MM.1S (cell line): ENCODE results near the gene ARL5C.

Experiments
- DNase-seq: peaks from one replicate; pipeline ENCODE4 v3.0.0-alpha.2; 2015
- H2AFZ ChIP-seq: fragments of 300-600 bp; sonication (generic); 2 replicates; pipeline ENCODE4 v1.6.0; 2016; ENCODE audit warnings: antibody characterized with exemption, low read length
- H3F3A ChIP-seq: fragments of 300-600 bp; sonication (generic); 2 replicates; pipeline ENCODE4 v1.6.1; 2016; ENCODE audit warnings: mild to moderate bottlenecking, antibody characterized with exemption, low read length, moderate library complexity, mixed read lengths; ENCODE audit not compliant: insufficient read depth
- H3K27ac ChIP-seq: fragments of 300-600 bp; sonication (generic); 2 replicates; pipeline ENCODE4 v1.5.1; 2016; ENCODE audit warnings: mild to moderate bottlenecking, low read length
- H3K27me3 ChIP-seq: fragments of 300-600 bp; sonication (generic); replicated peaks from 2 replicates; pipeline ENCODE4 v1.6.0; 2016; ENCODE audit warnings: low read length; ENCODE audit not compliant: insufficient read depth
- H3K36me3 ChIP-seq: fragments of 300-600 bp; sonication (generic); replicated peaks from 2 replicates; pipeline ENCODE4 v1.6.1; 2016; ENCODE audit warnings: mild to moderate bottlenecking, low read length, mixed read lengths; ENCODE audit not compliant: insufficient read depth
- H3K4me1 ChIP-seq: fragments of 300-600 bp; sonication (generic); 2 replicates; pipeline ENCODE4 v1.6.1; 2016; ENCODE audit warnings: low read length, mixed read lengths
- H3K4me2 ChIP-seq: fragments of 300-600 bp; sonication (generic); 2 replicates; pipeline ENCODE4 v1.6.0; 2016; ENCODE audit warnings: low read depth, low read length
- H3K4me3 ChIP-seq: fragments of 300-600 bp; sonication (generic); 2 replicates; pipeline ENCODE4 v1.5.1; 2016; ENCODE audit warnings: low read length, mixed read lengths
- H3K79me2 ChIP-seq: fragments of 300-600 bp; sonication (generic); 2 replicates; pipeline ENCODE4 v1.6.1; 2016; ENCODE audit warnings: mixed run types, low read length, mixed read lengths
- H3K9ac ChIP-seq: fragments of 300-600 bp; sonication (generic); 2 replicates; pipeline ENCODE4 v1.6.1; 2016; ENCODE audit warnings: low read length, mixed read lengths
- H3K9me2 ChIP-seq: fragments of 300-600 bp; sonication (generic); replicated peaks from 2 replicates; pipeline ENCODE4 v1.6.1; 2016; ENCODE audit warnings: mild to moderate bottlenecking, low read length, mixed read lengths; ENCODE audit not compliant: insufficient read depth
- H3K9me3 ChIP-seq: fragments of 300-600 bp; sonication (generic); replicated peaks from 2 replicates; pipeline ENCODE4 v1.6.1; 2016; ENCODE audit warnings: mild to moderate bottlenecking, low read length, mixed read lengths; ENCODE audit not compliant: insufficient read depth
- H4K20me1 ChIP-seq: fragments of 300-600 bp; sonication (generic); 2 replicates; pipeline ENCODE4 v1.6.1; 2016; ENCODE audit warnings: mild to moderate bottlenecking, low read length, moderate library complexity, mixed read lengths; ENCODE audit not compliant: insufficient read depth
- EZH2 ChIP-seq: fragments of 300-600 bp; sonication (generic); optimal IDR thresholded peaks from 2 replicates; pipeline ENCODE3; 2017; ENCODE audit warnings: low read depth, mild to moderate bottlenecking, antibody characterized with exemption, low read length, mixed read lengths
- EZH2phosphoT487 ChIP-seq: fragments of 300-600 bp; sonication (generic); IDR thresholded peaks from 2 replicates; pipeline ENCODE4 v1.6.1; 2018; ENCODE audit warnings: antibody characterized with exemption, low read length
- TF ChIP-seq, protein P1 (sequence below): fragments of 300-600 bp; sonication (generic); IDR thresholded peaks from 2 replicates; pipeline ENCODE4 v1.5.1; 2016; ENCODE audit warnings: antibody characterized with exemption, low read length, mixed read lengths

ARL5C gene

DNA sequence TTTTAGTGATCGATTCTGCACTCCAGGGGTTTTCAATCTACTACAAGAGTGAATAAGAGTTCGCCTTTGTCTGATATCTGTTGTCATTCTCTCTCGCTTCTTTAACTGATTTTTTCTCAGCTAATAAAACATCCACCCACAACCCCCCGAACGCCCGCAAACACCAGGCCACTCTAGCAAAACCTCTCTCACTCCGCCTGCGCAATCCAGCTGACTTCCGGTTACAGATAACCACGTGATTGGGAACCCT lies 33.8 kb upstream of the ARL5C start:
- DNase-seq = peak; percentile 96
- peak overlapping the region; percentile 91 for H3K4me2 ChIP-seq
- H3K9ac ChIP-seq = peak overlapping the region; percentile 99
- H3K9me2 ChIP-seq = no peaks in the 10 kb centered on the region
- H3K36me3 ChIP-seq = peaks cover 19% of the 10 kb centered on the region
- peaks cover 67% of the 10 kb centered on the region for H3F3A ChIP-seq
- H3K4me3 ChIP-seq = peak overlapping the region; percentile 94
- H4K20me1 ChIP-seq = peaks cover 11% of the 10 kb centered on the region
- no peaks in the 10 kb centered on the region for H3K9me3 ChIP-seq
- peaks cover 22% of the 10 kb centered on the region for H3K4me1 ChIP-seq
- no peaks in the 10 kb centered on the region for H3K27me3 ChIP-seq
- H3K79me2 ChIP-seq = peaks cover 47% of the 10 kb centered on the region
- TF ChIP-seq, protein P1, sequence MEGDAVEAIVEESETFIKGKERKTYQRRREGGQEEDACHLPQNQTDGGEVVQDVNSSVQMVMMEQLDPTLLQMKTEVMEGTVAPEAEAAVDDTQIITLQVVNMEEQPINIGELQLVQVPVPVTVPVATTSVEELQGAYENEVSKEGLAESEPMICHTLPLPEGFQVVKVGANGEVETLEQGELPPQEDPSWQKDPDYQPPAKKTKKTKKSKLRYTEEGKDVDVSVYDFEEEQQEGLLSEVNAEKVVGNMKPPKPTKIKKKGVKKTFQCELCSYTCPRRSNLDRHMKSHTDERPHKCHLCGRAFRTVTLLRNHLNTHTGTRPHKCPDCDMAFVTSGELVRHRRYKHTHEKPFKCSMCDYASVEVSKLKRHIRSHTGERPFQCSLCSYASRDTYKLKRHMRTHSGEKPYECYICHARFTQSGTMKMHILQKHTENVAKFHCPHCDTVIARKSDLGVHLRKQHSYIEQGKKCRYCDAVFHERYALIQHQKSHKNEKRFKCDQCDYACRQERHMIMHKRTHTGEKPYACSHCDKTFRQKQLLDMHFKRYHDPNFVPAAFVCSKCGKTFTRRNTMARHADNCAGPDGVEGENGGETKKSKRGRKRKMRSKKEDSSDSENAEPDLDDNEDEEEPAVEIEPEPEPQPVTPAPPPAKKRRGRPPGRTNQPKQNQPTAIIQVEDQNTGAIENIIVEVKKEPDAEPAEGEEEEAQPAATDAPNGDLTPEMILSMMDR = no peak
- TF ChIP-seq EZH2phosphoT487 (no peak), EZH2 (no peak)
- peak overlapping the region; percentile 89 for H3K27ac ChIP-seq
- peak overlapping the region; percentile 81 for H2AFZ ChIP-seq

DNA sequence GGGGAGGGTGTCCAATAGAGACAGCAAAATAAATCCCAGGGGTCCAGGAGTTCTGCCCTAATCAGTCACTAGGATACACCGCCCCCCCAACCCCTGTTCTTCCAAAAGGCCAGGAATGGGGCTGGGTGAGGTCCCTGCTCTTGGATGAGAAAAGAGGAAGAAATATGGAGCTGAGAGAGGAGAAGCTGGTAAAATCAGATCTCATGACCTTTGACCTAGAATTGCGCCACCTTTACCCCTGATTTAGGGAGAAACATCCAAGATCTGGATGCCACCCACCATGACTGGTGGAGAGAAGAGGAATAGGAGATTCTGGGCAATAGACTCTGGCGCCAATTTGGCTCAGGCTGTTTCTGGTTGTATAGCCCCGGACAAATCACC lies 32.2 kb upstream of the ARL5C start:
- Histone ChIP-seq H3K9me3 (no peaks in the 10 kb centered on the region), H3K4me3 (no peak overlapping the region), H3K4me2 (peak overlapping the region; percentile 89; the same call in 1 of the 2 replicates), H2AFZ (peak overlapping the region; percentile 47; the same call in 1 of the 2 replicates), H3K79me2 (peaks cover 63% of the 10 kb centered on the region), H3K36me3 (peaks cover 12% of the 10 kb centered on the region), H3K4me1 (peaks cover 30% of the 10 kb centered on the region), H3K9ac (no peak overlapping the region), H3K9me2 (no peaks in the 10 kb centered on the region), H3K27me3 (no peaks in the 10 kb centered on the region), H3F3A (peaks cover 52% of the 10 kb centered on the region), H3K27ac (no peak overlapping the region), H4K20me1 (no peaks in the 10 kb centered on the region; the same call in none of the 2 replicates)
- TF ChIP-seq EZH2 (no peak), EZH2phosphoT487 (no peak)
- TF ChIP-seq, protein P1 = no peak
- no peak for DNase-seq

DNA sequence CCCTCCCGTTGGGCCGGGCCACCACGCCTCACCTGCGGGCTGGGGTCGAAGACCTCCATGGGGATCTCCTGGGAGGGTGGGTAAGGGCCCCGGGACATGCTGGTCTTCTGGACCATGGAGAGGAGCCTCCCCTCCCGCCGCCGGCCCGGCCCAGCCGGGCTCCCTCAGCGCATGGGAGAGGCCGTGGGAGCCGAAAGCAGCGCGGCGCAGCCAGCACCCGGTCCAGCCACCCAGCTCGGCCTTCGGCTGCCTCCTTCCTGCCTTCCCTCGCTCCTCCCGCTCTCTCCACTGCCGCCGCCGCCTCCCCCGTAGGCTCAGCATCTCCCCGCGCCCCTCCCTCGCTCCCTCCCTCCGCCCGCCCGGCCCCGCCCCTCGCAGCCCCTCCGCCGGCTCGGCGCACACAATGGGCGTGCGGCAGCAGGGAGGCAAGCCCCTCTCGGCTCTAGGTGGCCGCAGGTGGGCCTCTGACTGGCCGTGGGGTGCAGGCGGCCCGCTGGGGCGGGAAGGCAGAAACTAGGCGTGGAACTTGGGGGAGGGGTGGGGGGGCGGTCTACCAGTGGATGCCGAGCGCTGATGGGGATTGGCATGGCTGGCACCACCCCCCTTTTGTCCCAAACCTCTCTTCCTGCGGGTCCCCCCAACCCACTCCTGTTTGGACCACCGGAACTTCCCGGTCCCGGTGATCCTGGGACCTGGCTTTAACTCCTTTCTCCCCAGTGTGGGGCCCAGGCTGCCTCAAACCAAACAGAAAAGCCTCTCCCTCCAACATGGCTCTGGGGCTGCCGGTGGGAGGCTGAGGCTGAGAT lies 31.6 kb upstream of the ARL5C start, which contains the start of gene CACNB1:
Gene CACNB1 (minus strand): TSS at position 290 of the 806 bp plus-strand sequence. CDS start 174 bp downstream, at position 116.
- H4K20me1 ChIP-seq = no peaks in the 10 kb centered on the region; the same call in 1 of the 2 replicates
- peak within 1 kb of the TSS; percentile 89 for H3K4me2 ChIP-seq
- H3K9ac ChIP-seq = peak within 1 kb of the TSS; percentile 73
- no peaks in the 10 kb centered on the region for H3K27me3 ChIP-seq
- peaks cover 48% of the 10 kb centered on the region for H3F3A ChIP-seq
- H3K27ac ChIP-seq = peak within 1 kb of the TSS; percentile 91; the same call in 1 of the 2 replicates
- peak within 1 kb of the TSS; percentile 86 for H3K4me3 ChIP-seq
- peak within 1 kb of the TSS; percentile 47; the same call in 1 of the 2 replicates for H2AFZ ChIP-seq
- peaks cover 30% of the 10 kb centered on the region for H3K4me1 ChIP-seq
- H3K9me3 ChIP-seq = no peaks in the 10 kb centered on the region
- peaks cover 65% of the 10 kb centered on the region for H3K79me2 ChIP-seq
- TF ChIP-seq EZH2phosphoT487 = no peak
- no peak for TF ChIP-seq EZH2
- TF ChIP-seq, protein P1 = no peak
- DNase-seq = peak; percentile 69
- H3K9me2 ChIP-seq = no peaks in the 10 kb centered on the region
- H3K36me3 ChIP-seq = peaks cover 11% of the 10 kb centered on the region; the same call in 1 of the 2 replicates
